Epithelial cell of proximal tubule (primary cell): ENCODE results near the gene CYTIP. TPM values are rescaled to one million over a fixed set of nuclear protein-coding genes. Genes with fewer than 3 reads are reported as not detected.

Experiments
- DNase-seq: peaks from one replicate; pipeline ENCODE4 v3.0.0-alpha.2; 2011; ENCODE audit warnings: low read depth
- H3K4me3 ChIP-seq: 2 replicates; pipeline ENCODE4 v1.5.1; 2011; ENCODE audit warnings: low read depth, mild to moderate bottlenecking, low read length
- total RNA-seq: library from RNA; depleted of rRNA; stranded (reverse); fragments of >200 nt; gene quantifications from 2 replicates; pipeline ENCODE4 v1.2.3, GENCODE V29; 2015
- TF ChIP-seq, protein P1 (sequence below): conservative IDR thresholded peaks from 2 replicates; pipeline ENCODE4 v1.5.1; 2012; ENCODE audit warnings: low read depth, mild to moderate bottlenecking, low read length

Gene CYTIP
- total RNA-seq, 1 donor from 2014 or later: 1.3 TPM

DNA sequence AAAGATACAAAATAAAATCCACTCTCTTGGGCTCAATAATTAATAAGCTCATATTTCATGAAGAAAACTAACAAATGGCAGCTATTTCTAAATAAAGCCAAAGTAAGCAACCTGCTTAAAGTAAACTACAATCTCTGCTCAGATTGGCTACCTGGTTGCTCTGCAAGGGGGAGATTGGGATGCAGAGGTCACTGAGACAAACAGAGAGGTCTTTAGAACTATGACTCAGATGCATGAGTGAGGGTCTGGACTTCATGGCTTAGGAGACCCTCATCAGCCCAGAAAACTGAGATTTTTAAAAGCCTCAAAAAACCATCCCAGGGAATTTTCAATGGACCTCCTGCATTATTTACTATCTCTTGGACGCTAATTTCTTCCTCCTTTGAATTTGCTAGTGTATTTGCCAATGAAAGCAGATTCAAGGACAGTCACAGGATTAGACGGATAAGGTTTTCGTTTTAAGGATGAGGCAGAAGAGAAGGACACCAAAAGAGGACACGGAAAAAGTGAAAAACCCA, 17.4 kb downstream of the CYTIP start:
- TF ChIP-seq, protein P1, sequence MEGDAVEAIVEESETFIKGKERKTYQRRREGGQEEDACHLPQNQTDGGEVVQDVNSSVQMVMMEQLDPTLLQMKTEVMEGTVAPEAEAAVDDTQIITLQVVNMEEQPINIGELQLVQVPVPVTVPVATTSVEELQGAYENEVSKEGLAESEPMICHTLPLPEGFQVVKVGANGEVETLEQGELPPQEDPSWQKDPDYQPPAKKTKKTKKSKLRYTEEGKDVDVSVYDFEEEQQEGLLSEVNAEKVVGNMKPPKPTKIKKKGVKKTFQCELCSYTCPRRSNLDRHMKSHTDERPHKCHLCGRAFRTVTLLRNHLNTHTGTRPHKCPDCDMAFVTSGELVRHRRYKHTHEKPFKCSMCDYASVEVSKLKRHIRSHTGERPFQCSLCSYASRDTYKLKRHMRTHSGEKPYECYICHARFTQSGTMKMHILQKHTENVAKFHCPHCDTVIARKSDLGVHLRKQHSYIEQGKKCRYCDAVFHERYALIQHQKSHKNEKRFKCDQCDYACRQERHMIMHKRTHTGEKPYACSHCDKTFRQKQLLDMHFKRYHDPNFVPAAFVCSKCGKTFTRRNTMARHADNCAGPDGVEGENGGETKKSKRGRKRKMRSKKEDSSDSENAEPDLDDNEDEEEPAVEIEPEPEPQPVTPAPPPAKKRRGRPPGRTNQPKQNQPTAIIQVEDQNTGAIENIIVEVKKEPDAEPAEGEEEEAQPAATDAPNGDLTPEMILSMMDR: no peak
- DNase-seq: no peak
- no peak overlapping the region for H3K4me3 ChIP-seq

DNA sequence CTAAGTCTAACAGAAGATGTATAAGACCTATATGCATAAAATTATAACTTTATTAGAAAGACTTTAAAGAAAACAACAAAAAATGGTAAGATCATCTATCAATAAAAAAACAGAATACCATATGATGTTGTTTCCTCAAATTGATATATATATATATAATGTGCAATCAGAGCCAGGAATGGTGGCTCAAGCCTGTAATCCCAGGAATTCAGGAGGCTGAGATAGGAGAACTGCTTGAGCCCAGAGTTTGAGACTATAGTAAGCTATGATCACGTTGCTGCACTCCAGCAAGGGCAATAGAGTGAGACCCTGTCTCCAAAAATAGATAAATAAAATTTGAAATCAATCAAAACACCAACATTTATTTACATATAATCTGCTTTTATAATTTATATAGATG, 19.5 kb downstream of the CYTIP start:
- TF ChIP-seq, protein P1: no peak
- no peak for DNase-seq
- no peak overlapping the region for H3K4me3 ChIP-seq

DNA sequence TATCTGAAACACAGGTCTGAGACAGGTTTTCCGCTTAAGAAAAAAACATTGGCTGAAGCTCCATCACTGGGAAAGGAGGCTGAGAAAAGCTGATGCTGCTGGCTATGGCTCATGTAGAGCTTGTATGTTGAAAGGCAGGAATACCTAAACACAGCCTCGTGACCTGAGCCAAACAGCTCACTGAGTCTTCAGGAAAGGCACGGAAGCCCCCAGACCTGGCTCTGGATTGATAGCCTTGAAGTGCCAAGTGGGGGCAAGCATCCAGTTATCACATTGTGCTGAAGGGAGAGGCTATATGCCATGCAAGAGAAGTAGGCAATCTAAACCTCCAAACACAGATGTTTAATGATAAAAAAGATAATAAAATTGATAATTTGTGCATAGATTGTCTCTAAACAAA, 21.9 kb downstream of the CYTIP start:
- TF ChIP-seq, protein P1: no peak

DNA sequence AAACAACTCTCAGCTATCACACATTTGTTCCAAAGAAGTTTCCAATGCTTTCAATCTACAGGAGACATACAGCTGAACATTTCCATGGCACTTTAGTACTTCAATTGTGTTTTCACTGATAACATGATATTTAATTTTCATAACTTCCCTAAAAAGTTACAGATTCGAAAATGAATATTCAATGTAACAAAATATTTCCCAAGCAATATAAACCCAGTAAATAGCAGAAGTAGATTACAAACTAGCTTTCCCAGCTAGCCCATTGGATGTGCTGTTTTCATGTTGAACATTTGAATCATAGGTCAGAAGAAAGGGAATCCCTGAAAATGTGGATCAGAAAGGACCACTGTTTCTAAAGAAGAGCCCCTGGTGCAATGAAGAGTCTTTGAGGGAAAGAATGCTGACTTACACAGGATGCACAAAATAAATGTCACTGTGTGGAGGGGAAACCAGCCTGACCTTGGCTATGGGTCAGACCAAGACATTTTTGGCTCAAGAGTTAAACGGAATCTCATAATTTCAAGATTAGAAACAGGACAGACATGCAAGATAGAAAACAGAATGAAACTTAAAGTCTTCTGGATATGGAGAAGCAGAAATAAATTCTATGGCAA, 22.5 kb downstream of the CYTIP start:
- no peak overlapping the region for H3K4me3 ChIP-seq
- DNase-seq: no peak
- TF ChIP-seq, protein P1: no peak

More for the DNA sequence above, 21.9 kb downstream of the CYTIP start:
- no peak for DNase-seq
- no peak overlapping the region for H3K4me3 ChIP-seq

DNA sequence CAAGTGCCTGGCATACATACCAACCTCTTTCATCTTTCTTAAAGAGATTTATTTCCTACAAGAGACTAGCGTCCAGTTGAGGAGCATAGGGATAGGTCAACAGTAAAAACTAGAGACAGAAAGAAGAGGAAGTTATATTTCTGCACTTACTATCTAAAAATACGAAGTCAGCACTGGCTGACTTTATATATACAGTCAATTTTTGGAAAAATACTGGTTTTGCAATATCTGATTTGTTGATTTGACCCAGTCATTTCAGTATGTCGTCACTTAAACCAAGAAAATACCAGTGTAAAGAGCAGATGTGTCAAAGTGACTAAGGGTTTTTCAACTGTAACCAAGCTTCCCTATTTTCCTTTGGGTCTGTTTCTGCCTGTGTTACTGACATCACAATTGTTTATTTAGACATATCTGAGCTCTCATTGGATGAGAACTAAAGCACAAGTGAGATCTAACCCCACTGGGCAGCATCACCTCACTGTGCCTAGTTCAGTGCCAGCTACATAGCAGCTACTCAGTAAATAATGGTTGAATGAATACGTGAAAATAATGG, 23.0 kb downstream of the CYTIP start:
- DNase-seq: peak; percentile 19
- no peak overlapping the region for H3K4me3 ChIP-seq
- TF ChIP-seq, protein P1: no peak

DNA sequence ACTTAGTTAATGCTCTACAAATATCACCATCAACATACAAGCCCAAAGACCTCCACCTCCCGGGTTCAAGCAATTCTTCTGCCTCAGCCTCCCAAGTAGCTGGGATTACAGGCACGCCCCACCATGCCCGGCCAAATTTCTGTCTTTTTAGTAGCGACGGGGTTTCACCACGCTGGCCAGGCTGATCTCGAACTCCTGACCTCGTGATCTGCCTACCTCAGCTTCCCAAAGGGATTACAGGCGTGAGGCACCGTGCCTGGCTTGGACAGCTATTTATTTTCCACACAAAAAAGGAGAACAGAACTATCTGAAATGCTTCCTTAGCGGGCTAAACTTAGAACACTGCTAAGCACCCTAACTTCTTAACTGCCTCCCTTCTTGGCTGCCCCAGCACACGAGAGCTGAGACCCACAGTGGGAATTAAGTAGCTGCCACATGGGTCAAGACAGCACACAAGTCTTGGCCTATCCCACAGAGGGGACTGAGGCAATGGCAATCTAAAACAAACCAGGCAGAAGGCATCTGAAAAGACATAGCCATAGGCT, 24.8 kb downstream of the CYTIP start:
- TF ChIP-seq, protein P1: no peak
- no peak for DNase-seq

More for the DNA sequence above, 24.8 kb downstream of the CYTIP start:
- no peak overlapping the region for H3K4me3 ChIP-seq
